NB4 (cell line): ENCODE measurements around the gene CYB561.

Source experiments
- MYC ChIP-seq: IDR thresholded peaks from 2 replicates; pipeline ENCODE4 v1.6.1; 2011; ENCODE audit warnings: low read depth, low read length
- POLR2A ChIP-seq: IDR thresholded peaks from 2 replicates; pipeline ENCODE4 v1.6.1; 2011; ENCODE audit warnings: mild to moderate bottlenecking; ENCODE audit not compliant: insufficient read length; ENCODE audit errors: extremely low read depth
- TF ChIP-seq, protein P1 (sequence below): IDR thresholded peaks from one replicate; pipeline ENCODE4 v1.5.1; 2012; ENCODE audit warnings: low read depth, low read length
- TF ChIP-seq, protein P2 (sequence below): IDR thresholded peaks from 2 replicates; pipeline ENCODE4 v1.6.1; 2011; ENCODE audit warnings: low read depth, low read length

GRCh38 chr17:63405741-63406261 is 40.3 kb downstream of the CYB561 start:
- TF ChIP-seq, protein P1, sequence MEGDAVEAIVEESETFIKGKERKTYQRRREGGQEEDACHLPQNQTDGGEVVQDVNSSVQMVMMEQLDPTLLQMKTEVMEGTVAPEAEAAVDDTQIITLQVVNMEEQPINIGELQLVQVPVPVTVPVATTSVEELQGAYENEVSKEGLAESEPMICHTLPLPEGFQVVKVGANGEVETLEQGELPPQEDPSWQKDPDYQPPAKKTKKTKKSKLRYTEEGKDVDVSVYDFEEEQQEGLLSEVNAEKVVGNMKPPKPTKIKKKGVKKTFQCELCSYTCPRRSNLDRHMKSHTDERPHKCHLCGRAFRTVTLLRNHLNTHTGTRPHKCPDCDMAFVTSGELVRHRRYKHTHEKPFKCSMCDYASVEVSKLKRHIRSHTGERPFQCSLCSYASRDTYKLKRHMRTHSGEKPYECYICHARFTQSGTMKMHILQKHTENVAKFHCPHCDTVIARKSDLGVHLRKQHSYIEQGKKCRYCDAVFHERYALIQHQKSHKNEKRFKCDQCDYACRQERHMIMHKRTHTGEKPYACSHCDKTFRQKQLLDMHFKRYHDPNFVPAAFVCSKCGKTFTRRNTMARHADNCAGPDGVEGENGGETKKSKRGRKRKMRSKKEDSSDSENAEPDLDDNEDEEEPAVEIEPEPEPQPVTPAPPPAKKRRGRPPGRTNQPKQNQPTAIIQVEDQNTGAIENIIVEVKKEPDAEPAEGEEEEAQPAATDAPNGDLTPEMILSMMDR, result peak; percentile 66
- TF ChIP-seq MYC, result no peak
- no peak for TF ChIP-seq POLR2A
- TF ChIP-seq, protein P2, sequence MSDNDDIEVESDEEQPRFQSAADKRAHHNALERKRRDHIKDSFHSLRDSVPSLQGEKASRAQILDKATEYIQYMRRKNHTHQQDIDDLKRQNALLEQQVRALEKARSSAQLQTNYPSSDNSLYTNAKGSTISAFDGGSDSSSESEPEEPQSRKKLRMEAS, result no peak
